Liver (tissue), 3 donors: ENCODE measurements around the gene IL12RB2.

Experiments
- EGR1 ChIP-seq, 2 donors: IDR thresholded peaks; 2 replicates each; pipeline ENCODE4 v1.6.1; 2016 to 2018; ENCODE audit warnings: antibody characterized with exemption in 2 of 2, low read depth in 2 of 2
- GABPA ChIP-seq, 2 donors: IDR thresholded peaks in 1 of 2; conservative IDR thresholded peaks in 1 of 2; 2 replicates each; pipeline ENCODE4 v1.6.1; 2016; ENCODE audit warnings: antibody characterized with exemption in 2 of 2, mild to moderate bottlenecking in 1 of 2, moderate library complexity in 1 of 2
- SP1 ChIP-seq: IDR thresholded peaks from 2 replicates; pipeline ENCODE4 v1.6.1; 2018; ENCODE audit warnings: antibody characterized with exemption, mild to moderate bottlenecking
- TF ChIP-seq, protein P1 (sequence below): fragments of 150-350 bp; IDR thresholded peaks from 2 replicates; pipeline ENCODE4 v1.5.1; 2017; ENCODE audit warnings: improper control_type of control experiment, low read depth, low read length; ENCODE audit not compliant: missing input control
- donor health status: healthy.
- donor health status: healthy.

DNA sequence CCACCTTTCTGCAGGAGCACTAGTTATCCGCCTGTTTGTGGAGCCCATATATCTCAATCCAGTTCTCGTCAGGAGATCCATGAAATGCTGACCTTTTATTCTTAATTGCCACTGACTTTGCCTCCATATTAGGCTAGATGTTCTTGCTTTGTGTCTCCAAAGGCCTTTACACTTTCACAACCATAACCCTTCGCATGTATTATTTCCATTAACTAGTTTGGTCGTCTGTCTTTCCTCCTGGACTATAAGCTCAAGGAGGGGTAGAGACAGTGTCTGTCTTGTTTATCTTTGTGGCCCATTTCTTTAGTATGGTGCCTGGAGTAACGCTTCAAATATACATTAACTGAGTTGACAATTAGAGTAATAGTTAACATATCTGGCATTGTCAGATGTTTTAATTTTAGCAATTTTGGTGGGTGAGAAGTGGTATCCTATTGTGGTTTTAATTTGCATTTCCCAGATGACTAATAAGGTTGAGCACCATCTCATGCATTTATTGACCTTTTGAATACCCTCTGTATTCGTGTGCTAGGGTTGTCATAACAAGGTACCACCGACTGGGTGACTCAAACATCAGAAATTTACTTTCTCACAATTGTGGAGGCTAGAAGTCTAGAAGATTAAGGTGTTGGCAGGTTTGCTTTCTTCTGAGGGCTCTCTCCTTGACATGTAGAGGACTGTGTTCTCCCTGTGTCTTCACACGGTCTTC is 21.7 kb upstream of the IL12RB2 start:
- TF ChIP-seq, protein P1, sequence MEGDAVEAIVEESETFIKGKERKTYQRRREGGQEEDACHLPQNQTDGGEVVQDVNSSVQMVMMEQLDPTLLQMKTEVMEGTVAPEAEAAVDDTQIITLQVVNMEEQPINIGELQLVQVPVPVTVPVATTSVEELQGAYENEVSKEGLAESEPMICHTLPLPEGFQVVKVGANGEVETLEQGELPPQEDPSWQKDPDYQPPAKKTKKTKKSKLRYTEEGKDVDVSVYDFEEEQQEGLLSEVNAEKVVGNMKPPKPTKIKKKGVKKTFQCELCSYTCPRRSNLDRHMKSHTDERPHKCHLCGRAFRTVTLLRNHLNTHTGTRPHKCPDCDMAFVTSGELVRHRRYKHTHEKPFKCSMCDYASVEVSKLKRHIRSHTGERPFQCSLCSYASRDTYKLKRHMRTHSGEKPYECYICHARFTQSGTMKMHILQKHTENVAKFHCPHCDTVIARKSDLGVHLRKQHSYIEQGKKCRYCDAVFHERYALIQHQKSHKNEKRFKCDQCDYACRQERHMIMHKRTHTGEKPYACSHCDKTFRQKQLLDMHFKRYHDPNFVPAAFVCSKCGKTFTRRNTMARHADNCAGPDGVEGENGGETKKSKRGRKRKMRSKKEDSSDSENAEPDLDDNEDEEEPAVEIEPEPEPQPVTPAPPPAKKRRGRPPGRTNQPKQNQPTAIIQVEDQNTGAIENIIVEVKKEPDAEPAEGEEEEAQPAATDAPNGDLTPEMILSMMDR = no peak
- TF ChIP-seq GABPA (IDR thresholded peaks at IDR 0.05 in 1 of 2, conservative IDR thresholded peaks at IDR 0.05 in 1 of 2) (no peak), SP1 (no peak), EGR1 (IDR thresholded peaks at IDR 0.05; ENCODE audit: low read depth in 2 of 2) (no peak)
